ENCODE data around the gene MRGPRF.

MRGPRF gene, protein sequence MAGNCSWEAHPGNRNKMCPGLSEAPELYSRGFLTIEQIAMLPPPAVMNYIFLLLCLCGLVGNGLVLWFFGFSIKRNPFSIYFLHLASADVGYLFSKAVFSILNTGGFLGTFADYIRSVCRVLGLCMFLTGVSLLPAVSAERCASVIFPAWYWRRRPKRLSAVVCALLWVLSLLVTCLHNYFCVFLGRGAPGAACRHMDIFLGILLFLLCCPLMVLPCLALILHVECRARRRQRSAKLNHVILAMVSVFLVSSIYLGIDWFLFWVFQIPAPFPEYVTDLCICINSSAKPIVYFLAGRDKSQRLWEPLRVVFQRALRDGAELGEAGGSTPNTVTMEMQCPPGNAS

DNA sequence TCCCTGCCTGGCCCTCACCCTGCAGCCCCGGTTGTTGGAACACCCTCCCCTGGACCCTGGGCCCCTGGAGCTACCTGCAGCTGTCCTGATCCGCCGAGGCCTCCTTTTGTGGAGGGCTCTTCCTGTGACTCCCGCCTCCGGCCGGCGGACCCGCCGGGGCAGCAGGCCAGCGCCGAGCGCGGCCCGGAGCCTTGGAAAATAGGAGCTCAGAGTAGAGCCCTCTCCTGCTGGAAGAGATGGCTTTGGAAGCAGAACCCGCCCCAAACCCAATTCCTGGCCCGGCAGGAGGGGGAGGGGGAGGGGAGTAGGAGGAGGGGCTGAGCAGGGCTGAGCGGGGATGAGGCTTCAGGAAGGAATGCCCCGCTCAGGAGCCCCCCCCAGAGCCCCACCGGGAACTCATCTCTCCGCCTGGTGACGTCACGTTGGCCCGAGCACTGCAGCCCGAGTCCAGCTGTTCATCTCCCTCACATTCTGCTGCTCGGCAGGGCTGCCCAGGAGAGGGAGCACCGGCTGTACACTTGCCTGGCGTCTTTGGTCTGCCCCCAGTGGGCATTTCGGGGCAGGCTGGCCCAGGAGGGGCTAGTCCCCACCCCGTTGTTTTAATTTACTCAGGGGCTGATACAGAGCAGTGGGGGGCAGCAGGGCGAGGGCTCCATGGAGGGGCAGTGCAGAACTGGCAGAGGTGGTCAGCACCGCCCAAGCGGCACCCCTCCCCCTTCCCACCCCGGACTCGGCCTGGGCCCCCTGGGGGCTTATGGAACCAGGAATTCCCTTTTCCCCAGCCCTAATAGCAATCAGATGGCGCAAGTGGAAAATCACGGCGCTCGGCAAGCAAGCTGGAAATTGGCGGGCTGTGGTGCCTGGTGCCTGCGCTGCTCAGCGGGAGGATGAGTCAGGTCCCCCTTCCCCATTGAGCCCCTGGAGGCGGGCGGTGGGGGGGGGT, at the start of gene MRGPRF:
Gene MRGPRF (minus strand): TSS at position 238 of the 943 bp plus-strand sequence. CDS start 3,345 bp downstream, outside the sequence.
- peak; percentile 47 for DNase-seq (ENCODE audit: low spot score)

DNA sequence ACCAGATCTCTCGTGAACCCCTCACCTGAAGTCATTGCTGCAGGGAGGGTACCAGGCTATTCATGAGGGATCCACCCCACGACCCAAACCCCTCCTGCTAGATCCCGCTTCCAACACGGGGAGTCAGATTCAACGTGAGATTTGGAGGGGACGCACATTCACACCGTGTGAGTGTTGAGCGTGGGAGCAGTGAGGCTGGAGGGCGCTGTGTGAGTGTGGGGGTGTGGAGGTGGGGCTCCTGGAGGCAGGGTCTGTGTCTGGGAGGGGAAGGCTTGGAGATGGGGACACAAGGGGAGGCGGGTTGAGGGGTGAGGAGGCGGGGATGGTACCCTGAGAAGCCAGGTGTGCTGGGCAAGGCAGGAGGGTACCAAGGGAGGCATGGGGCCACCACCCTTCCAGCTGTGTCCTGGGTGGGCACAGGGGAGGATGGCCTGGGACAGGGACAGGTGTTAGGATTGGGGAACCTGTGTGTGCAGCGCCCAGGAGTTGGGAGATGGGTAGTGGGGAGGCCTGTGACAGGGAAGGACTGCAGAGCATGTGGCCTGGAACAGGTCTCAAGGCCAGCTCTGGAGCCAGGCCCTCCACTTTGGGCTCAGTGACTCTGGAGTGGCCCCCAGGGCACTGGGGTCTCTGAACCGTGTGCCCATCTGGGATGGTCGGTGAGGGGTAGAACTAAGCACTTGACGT, 49.3 kb upstream of the MRGPRF start:
- no peak for DNase-seq (ENCODE audit: low spot score)

DNA sequence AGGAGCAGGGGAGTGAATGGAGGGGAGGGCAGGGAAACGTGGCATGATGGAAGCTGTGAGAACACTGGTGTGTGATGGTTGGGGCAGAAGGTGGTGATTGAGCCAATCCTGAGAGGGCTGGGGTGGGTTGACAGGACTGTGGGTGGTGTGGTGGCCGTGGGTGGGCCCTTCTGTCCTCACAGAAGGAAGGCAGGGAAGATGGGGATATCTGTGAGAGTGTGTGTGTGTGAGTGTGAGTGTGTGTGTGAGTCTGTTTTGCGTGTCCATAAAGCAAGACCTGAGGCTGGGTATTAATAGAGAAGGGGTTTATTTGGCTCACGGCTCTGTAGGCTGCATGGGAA, 48.6 kb upstream of the MRGPRF start:
- no peak for DNase-seq (ENCODE audit: low spot score)

DNA sequence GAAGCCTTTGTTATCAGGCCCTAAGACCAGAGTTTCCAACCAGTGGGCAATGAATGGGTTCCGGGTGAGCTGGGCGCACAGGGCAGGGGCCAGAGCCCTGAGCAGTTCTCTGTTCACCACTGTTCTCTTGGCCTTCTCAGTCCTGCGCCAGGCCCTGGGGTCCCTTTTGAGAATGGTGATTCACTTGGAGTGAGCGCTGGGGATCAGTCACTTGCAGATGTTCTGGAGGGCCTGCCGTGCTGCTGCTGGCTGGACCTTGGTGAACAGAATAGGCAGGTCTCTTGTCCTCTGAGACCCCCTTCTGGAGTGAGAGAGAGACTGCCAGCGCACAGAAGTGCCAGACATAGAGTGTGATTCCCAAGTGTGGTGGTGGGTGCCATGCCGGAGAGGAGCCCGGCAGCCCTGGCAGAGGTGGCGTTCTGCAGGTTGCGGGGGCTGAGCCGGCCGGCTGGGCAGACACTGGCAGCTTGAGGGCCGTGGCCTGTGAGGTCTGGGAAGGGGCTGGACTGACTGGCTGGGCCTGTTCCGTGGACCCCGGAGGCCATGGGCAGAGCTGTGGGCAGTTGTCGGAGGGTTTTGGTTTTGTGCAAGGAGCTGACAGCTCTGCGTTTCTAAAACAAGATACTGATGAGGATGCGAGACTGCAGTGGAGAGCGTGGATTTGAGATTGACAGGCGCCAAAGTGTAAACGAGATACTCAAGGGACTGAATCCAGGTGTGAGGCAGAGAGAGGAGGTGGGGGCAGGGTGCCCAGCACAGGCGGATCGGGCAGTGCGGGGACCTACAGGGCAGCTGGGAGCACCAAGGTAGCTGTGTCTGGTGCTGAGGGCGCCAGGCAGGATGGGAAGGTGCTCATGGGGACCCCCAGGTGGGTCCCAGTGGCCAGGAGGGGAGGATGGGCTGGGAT, 48.0 kb upstream of the MRGPRF start:
- no peak for DNase-seq (ENCODE audit: low spot score)

DNA sequence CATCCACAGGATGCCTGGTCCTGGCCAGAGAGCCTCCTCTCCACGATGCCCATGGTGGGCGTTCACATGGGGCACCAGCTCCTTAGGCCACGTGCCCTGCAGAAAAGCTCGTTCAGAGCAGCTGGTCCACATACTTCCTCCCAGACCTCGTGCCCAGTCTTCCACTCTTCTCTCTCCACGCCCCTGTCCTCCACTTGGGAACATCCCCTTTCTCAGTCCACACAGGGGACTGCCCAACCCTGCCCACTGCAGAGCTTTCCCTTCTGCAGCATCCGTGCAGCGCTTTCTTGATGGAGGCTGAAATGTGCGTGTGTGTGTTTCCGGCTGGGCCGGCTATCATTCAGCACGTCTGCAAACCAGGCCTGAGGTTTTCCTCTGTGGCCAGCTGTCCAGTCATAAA, 46.9 kb upstream of the MRGPRF start:
- DNase-seq (ENCODE audit: low spot score), result no peak

DNA sequence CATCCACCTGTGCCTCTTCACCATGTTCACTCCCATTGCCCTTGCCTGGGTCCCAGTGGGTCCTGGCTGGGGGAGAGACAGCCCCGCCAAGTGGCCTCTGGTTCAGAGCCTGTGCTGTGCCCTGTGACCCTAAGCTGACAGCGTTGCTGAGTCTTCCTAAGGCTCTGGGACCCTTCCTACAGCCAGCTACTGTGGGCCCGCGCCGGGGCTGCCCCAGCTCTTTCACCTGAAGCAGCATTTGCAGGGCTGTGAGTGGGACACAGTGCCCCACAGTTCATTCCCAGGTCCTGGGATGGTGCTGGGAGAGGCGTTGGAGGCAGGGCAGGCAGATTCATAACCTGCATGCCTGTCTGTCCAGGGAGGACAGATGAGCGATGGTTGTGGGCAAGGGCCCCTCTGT, 46.4 kb upstream of the MRGPRF start:
- DNase-seq (ENCODE audit: low spot score), result no peak

DNA sequence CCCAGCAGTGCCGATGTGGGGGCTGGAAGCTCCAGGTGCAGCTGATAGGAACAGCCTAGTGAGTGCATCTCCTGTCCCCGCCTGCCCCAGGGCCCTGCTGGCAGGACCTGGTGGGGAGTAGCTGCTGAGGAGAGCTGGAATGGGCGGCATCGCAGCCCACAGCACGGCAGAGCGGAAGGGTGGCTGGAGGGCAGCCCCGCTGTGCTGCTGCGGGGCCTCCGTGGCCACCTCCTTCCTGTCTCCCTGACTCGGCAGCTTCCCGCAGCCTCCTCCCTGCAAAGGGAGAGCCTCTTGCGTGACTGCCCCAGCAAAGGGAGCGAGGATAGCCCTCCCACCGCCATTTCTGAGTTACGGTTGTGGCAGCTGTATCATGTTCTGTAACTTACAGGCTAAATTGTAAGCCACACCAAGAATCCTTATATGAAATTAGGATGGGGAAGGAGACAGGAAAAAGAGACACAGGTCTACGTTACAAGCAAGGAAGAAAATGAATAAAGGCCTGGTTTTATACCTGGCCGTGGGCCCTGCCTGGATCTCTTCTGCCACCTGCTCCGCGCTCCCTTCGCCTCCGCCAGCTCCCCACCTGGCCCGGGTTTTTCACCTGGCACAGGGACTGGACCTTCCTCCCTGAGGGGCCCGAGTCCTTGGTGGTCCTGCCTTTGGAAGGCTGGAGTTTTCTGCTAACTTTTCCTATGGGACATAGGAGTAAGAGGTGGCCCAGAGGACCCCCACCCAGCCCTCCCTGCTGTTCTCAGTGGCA, 45.6 kb upstream of the MRGPRF start:
- no peak for DNase-seq (ENCODE audit: low spot score)

DNA sequence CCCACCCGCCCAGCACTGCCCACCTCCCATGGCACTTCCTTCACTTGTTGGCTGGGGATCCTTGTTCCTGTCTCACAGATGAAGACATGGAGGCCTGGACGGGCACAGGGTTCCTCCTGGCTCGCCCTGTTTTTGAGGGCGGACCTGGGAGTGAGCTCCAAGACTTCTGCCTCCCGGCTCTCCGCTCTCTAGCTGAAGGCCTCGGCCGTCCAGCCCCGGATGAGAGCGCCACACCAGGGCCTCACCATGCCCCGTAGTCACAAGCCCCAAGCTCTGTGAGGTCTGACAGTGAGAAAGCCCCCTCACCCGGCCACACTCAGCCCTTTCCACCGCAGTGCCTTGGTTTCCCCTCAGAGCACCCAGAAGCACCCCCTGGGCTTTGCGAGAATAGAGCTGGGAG, 44.8 kb upstream of the MRGPRF start:
- no peak for DNase-seq (ENCODE audit: low spot score)

DNA sequence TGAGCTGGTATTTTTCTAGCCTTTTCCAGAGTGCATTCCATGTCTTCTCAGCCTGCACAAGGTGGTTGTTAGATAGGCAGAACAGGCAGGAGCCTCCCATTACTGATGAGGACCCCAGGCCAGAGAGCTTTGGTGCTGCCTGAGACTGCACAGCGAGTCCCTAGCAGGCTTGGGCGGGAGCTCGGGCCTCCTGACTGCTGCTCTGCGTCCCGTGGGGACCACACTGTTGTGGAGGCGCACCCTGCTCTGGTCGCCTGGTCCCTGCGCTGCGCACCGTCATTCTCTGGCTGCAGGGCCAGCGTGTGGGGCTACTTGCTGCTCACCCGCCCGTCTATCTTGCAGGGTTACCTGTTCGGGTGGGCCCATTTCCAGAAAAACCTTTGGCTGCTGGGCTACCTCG, 44.2 kb upstream of the MRGPRF start:
- no peak for DNase-seq (ENCODE audit: low spot score)

DNA sequence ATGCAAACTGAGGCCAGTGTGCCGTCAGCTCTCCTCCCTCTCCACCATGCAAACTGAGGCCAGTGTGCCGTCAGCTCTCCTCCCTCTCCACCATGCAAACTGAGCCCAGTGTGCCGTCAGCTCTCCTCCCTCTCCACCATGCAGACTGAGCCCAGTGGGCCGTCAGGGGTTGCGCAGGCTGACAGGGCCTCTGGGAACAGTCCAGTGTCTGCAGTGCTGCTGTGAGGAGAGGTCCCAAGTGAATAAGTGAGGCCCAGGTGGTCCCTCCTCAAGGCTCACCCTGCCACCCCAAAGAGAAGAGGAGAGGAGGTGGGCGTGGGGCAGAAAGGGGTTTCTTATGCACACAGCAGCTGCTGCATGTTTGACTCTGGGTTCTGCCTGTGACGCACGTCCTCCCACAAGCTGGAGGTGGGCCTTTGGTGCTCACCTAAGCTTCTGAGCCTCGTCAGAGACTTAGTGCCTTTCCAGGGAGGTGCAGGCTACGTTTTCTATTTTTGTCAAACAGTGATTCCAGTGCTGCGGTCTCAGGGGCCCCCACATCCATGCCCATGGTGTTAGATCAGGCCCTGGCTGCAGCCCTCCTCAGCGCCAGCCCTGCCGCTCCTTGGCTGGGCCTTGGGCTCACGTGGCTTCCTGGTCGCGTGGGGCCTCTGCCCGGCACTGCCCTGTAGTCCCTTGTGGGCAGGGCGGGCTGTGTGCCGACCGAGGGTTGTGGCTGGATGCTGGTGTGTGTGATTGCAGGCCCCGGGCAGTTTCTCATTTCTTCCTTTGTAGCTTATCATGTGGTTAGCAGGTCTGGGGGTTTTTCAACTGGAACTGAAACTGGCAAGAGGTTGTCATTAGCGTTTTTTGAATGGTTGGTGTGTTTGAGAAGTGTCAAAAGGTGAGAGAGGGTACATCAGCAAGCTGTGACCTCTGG, 42.8 kb upstream of the MRGPRF start:
- no peak for DNase-seq (ENCODE audit: low spot score)

DNA sequence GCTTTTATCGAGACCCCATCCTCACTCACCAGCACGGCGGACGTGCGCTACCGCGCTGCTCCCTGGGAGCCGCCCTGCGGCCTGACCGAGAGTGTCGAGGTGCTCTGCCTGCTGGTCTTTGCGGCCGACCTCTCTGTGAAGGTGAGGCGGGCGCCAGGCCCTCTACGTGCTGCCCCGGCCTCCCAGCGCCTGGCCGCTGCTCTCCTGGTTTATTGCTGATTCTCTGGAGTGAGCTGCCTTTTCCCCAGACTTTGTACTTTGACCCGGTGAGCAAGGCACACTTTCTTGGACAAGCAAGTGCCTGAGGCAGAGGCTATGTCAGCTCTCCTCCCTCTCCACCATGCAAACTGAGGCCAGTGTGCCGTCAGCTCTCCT, 42.2 kb upstream of the MRGPRF start:
- DNase-seq (ENCODE audit: low spot score), result no peak

DNA sequence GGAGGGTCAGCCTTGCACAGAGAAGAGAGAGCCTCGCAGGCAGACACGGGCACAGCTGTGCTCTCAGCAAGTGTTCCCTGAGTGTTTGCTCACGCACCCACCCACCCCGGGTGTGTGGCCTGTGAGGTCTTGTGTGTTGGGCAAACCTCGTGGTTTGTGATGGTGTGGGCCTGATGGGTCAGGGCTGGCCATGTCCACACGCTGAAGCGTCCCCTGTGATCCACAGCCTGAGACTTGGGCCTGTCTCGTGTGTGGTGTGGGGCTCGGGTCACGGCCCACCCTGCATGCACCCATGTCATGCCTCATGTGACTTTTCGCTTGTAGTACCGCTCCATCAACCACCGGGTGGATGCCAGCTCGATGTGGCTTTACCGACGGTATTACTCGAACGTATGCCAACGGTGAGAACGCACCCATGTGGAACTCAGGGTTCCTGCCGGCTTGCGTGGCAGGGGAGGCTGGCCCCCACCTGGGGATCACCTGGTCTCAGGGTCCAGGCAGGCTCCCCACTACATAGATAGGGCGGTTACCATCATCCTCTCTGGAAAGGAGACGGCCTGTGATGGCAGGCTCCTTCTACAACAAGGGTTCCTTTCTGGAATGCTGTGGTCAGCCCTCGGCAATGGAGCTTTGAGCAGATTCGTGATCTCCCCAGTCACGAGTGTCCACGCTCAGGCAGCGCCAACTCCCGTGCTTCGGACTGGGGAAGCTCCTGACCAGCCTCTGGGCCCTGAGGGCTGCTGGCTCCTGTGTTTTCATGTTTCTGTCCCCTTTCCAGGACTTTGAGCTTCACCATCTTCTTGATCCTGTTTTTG, 41.6 kb upstream of the MRGPRF start:
- DNase-seq (ENCODE audit: low spot score), result no peak

DNA sequence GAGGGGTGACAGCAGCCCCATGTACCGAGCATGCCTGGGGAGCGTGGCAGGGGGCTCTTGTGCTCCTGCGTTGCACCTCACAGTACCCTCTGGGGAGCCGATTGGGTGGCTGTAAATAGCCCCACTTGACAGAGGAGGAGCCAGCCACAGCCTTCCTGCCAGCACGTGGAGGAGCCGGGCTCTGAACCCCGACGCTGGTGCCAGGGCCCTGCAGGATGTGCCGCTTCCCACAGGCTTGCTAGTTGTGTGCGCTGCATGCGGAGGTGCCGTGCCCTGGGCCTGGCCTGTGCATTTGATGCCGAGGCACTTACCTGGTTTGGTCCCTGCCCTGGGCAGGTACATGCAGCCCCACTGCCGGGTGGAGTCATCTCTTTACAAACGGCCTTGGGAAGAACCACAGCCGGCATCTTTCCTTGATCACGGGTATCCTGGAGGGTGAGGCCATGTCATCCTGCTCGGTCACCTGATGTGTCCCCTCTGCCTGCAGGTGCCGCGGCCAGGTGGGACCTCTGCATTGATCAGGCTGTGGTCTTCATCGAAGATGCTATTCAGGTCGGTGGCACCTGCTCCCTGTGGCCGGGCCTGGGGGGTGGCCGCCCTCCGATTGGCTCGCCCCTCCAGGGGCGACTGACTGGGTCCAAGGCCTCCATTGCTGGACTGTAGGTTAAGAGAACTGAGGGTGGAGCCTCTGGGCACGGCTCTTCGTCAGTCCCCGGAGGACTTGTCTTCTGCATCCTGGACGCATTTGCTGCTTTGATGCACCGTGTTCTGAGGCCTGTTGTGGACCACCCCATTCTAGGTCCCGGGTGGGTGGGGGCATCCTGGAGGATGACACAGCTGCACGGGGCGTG, 40.7 kb upstream of the MRGPRF start:
- DNase-seq (ENCODE audit: low spot score), result no peak

DNA sequence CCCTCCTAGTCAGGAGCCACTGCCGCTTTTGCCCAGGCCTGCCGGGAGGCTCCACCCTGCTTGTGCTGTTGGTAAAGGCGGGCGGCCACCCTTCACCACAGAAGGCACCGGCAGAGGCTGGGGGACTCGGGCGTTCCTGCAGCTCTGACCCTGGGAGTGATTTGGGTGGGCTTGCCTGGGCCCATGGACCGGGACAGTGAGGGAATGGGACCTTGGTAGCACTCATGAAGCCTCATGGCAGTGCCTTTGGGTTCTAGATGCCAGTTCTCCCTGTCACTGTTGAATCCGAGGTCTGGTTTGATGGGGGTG, 40.1 kb upstream of the MRGPRF start:
- no peak for DNase-seq (ENCODE audit: low spot score)

DNA sequence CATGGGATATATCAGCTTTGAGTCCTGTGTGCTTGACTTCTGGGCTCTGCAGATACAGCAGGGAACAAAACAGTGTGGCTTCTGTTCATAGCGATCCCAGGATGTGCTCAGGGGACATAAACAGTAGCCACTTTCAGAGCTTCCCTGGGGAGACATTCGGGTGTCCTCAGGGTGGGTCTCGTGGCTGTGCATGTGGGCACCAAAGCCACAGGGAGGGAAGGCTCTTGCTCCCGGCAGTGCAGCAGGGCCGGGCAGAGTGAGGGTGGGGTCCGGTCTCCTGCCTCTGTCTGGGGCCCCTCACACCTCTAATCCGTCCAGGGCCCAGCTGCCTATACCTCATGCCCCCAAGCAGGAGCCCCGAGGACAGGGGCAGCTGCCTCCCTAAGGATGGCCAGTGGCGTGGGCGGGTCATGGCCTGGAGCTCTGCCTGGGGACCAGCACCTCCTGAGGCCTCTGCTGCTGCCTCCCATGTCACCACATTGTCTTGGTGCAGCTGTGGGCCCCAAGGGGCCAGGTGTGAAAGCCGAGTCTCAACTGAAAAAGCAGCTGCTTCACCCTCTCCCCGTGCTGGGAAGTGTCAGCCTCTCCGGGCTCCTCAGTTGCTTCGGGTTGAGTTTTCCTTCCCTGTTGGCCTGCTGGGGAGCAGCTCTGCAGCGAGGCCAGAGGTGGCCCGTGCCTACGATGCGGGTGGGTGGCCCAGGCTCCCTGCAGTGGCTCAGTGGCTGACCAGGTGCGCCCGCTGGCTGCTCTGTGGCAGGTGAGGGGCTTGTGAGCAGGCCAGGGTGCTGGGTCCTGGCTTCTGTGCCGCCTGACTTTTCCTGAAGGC, 39.5 kb upstream of the MRGPRF start:
- DNase-seq (ENCODE audit: low spot score), result no peak

DNA sequence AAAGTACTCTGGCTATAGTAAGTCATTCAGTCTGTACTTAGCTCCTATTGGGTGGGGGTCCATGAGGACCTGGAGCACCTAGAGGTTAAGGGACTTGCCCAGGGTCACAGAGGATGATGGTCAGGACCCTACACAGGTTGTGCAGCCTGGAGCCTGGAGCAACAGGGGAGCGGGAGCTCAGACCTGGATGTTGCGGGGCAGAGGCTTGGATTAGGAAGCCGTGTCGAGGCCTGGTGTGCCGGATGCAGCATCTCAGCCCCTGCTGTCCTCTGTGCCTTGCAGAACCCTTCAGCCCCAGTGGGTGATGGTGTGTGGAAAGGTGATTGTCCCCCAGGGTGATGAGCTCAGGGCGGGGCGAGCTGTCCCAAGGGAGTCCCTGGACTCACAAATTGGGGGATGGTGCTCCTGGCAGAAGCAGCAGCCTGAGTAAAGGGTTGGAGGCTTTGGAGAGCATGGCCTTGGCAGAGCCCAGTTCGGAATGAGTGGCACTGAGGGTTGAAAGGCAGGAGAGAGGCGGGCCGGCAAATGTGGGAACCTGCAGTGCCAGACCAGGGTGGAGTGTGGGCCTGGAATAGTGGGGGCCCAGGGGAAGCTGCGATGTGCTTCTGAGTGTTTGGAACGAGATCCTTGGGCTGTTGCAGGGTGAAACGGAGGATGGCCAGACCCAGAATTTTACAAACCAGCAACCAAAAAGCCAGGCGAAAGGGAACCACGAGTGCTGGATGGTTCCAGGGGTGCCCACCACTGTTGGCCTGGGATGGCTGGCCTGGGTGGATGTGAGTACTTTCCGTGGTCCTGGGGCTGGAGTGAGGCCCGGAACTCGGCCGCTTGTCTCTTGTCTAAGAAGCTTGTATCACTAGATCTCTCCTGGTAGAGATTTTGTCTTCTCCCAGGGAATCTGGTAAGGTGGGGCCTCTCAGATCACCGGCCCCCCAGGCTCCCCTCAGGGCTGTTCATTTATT, 38.6 kb upstream of the MRGPRF start:
- DNase-seq (ENCODE audit: low spot score), result no peak
